NCI-H524 (cell line): ENCODE measurements around the gene C21orf58.
A peak's percentile ranks its signal among the peaks of the same experiment; 100 is the strongest.

Experiments
- DNase-seq, 2 experiments: peaks; one replicate each; lab custom pipeline; 2025; lab: John Stamatoyannopoulos, UW

C21orf58 gene

GRCh38 chr21:46354046-46354445 is 30.4 kb upstream of the C21orf58 start:
- no peak for DNase-seq

DNA sequence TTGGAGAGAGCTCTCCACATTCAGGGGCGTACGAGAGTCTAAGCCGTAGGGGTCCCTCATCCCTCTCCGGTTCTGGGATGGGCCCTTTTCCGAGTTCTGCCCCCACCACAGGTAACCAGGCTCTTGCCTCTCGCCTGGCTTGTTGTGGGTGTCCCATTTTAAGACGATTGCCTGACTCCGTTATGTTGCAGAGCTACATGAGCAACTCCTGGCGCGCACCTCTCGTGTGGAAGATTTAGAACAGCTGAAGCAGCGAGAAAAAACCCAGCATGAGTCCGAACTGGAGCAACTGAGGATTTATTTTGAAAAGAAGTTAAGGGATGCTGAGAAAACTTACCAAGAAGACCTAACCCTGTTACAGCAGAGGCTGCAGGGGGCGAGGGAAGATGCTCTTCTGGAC is 29.2 kb upstream of the C21orf58 start:
- no peak for DNase-seq

DNA sequence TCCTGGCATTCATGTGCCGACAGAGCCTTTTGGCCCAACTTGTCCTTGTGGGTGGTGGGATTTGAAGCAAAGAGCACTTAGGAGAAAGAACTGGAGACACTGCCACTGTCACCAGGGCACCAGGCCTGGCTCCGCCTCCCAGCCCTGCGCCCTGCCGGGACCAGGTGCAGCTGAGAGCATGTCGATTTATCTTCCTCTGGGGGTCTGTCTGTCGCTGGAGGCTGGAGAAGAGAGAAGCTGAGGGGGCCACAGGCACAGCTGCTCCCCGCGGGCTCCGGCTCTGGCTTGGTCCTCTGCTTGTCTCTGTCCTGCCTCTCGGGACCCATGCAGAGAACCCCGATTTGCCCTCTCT is 28.5 kb upstream of the C21orf58 start:
- DNase-seq = no peak

DNA sequence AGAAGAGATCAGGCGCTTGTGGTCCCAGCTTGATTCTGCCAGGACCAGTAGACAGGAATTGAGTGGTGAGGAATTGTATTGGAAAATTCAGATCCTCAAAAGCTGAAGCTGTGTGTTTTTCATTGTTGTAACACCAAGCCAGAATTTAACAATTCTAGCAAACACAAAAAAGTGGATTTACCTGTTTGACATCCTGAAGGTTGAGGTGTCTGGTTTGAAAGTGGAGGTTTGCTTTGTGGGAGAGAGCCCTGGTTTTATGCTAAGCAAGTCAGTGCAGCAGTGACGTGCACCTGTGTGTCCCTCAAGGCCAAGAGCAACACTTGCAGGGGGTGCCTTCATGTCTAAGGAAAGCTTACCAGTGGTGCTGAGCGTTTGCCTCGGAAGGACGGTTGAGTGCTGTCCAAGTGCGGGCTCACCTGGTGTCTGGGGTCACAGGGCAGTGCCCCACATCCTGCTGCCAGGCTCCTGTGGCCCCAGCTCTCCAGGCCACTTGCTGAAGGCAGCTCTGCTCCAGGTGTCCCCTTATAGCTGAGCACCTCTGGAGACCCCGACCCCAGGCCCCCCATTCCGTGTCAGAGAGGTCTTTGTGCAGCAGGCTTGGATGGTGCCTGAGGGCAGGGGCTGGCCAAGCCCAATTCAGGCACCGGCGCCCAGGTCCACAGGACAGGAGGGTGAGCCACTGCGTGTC is 27.9 kb upstream of the C21orf58 start:
- no peak for DNase-seq

DNA sequence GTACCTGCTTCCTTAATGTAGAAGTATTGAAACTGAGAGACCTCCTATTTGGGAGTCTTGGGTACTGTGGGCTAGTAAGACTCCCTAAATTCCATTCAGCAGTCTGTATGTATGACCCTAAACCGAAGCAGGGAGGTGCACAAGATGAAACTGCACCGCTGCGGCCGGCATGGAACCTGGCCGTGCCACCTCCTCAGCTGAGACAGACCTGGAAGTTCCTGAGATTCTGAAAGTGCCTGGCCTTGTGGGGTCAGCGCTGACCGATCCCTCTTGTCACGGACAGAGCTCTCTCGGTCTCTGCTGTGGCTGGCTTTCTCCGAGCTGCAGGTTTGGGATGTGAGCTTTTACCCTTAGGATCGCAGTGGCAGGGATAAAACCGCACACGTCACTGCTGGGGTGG is 27.3 kb upstream of the C21orf58 start:
- no peak for DNase-seq

DNA sequence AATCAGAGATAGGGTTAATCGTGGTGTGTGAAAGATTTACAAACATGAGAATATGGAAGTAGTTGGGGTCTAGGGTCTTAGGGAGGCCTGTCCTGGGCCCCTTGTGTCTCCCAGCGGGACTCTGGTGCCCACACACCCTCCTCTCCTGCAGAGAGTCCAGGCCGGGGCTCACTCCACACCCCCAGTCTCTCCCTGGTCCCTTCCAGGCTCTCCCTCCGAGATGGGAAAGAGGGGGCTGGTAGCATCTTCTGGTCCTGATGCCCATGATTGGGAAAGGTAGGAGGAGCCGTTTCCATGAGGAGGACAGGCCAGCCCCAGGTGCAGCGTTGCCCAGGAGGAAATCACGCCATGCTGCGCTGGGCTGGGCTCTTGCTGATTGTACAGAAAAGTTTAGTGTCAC is 26.9 kb upstream of the C21orf58 start:
- DNase-seq = no peak

DNA sequence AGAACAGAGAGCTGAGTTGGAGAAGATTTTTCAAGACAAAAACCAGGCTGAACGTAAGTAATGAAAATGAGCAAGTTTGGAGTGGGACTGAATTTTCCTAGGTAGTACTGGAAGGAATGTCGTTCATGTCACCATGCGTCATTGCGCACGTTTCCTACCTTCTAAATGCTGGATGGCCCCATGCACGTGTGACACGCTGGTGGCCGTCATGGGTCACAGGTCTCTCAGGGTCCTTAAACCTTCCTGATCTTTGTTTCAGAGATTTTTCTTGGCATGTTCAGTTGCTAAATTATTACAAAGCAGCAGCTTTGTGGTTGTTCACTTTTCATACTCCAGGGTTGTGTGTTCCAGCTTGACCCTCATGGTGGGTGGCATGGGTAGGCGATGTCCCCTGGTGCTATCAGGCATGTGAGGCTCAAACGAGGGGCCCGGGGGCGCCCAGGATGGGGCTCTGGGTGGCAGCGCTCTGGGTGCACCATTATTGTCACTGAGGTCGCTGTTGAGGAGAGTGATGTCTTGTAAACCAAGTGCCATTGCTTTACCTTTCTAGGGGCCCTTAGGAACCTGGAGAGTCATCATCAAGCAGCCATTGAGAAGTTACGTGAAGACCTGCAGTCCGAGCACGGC is 25.6 kb upstream of the C21orf58 start:
- DNase-seq = no peak

DNA sequence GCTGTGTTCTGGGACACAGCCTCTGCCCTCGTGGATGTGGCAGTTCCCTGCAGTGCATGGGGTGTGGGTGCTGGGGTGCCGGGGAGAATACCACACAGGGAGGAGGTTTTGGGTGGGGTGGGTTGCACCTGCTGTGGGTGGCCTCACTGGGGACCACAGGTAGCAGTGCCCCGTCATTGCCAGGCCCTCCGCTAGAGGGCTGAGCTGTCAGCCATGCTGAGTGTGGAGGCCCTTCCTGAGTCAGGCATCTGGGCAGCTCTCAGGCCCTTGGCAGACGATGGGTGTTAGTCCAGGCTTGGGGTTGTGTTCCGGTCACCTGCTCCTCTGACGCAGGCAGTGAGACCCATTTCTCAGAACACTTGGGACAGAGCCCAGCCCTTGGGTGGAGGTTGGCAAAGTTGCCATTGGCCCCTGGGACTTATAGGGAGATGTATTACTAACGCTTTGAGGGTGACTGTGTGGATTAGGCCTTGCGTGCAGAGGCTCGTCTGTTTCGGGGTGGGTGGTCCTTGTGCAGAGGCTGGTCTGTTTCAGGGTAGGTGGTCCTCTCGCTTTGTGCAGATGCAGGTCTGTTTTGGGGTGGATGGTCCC is 24.2 kb upstream of the C21orf58 start:
- no peak for DNase-seq

DNA sequence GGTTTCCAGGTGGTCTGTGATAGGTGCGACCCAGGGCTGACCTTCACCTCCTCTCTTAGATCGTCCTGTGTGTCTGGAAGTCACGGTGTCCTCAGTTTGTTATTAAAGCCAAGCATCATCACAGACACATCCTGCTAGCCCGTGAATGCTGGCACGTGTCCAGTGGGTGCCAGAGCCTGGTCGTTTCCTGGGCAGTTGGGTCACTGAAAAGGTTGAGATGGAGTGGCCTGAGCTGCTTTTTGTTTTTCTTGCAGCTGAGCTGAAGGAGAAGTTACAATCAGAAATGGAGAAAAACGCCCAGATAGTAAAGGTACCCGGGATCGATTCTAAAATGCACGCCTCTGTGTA is 23.5 kb upstream of the C21orf58 start:
- no peak for DNase-seq

GRCh38 chr21:46346296-46347202 is 22.9 kb upstream of the C21orf58 start:
- DNase-seq = no peak

GRCh38 chr21:46345861-46346260 is 22.2 kb upstream of the C21orf58 start:
- no peak for DNase-seq

DNA sequence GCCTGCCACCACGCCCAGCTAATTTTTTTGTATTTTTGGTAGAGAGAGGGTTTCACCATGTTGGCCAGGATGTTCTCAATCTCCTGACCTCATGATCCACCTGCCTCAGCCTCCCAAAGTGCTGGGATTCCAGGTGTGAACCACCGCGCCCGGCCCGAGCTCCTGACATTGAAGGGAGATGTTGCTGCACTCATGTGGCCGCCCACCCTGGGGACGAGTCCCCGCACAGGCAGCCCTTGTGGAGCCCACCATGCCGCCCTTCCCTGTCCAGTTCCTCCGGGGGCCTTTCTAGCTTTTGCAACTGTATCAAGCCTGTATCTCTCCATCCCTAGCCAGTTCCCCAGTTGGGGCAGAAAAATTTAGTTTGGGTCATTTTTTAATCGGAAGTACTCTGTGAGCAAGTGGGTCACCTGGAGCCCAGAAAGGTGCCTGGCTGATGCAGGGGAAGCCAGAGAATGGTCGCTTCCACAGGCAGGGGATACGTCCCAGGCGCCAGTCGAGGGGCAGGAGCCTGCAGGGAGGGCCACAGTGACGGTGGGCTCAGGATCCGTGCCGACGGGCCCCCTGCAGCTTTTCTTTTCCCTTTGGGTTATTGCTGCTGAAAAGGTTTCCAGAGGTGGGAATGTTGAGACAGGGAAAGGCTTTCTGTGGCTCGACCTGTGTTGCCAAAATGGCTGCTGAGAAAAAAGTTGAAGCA is 20.7 kb upstream of the C21orf58 start:
- DNase-seq = no peak

DNA sequence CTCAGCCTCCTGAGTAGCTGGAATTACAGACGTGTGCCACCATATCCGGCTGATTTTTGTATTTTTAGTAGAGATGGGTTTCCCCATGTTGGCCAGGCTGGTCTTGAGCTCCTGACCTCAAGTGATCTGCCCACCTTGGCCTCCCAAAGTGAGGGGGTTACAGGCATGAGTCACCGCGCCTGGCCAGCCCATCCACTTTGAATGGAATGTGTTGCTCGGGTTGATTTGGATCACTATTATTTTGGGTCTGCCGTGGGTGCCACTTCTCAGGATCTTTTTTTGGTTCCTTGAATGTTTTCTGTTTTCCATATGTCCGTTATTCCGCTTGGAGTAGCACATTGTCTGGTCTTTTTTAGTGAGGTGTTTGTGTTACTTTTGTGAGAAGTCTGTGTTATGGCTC is 17.3 kb upstream of the C21orf58 start:
- DNase-seq = no peak

DNA sequence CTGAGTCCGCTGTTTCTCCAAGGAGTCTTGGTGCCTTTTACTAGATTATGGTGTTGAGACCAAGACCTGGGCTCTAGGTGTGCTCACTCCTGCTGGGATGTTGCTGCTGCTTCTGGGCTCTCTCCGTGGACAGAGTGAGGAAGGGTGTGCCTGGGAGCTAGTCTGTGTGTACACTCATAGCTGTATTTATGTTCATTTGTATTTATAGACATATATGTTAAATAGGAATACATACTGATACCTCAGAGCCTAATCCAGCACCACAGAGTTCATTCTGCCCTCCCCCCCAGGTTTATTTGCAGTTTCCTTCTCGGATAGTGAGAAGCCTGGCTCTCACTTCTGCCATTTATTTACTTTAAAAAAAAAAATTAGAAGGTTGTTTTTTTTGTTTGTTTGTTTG is 12.9 kb upstream of the C21orf58 start:
- no peak for DNase-seq

- DNase-seq = no peak
Observed at GRCh38 chr21:46334351-46335140, 10.9 kb upstream of the C21orf58 start.

DNA sequence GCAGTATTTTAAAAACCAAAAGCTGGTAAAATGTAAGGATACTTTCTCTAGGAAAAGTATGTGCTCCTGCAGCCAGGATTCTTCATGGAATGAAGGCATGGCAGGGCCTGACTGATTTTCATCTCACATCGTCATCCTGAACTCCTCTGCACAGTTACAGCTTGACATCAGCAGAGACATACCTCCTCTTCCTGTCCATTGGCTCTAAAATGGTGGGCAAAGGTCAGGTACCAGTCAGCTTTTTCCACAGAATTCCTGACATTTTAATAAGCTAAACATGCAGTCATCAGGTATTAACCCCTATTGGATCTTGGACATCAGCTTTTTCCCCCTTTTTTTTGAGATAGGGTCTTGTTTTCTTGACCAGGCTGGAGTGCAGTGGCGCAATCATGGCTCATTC is 6.1 kb upstream of the C21orf58 start:
- no peak for DNase-seq

- no peak for DNase-seq
Observed at GRCh38 chr21:46328151-46328550, 4.5 kb upstream of the C21orf58 start.

- no peak for DNase-seq
Observed at GRCh38 chr21:46327711-46328110, 4.0 kb upstream of the C21orf58 start.

DNA sequence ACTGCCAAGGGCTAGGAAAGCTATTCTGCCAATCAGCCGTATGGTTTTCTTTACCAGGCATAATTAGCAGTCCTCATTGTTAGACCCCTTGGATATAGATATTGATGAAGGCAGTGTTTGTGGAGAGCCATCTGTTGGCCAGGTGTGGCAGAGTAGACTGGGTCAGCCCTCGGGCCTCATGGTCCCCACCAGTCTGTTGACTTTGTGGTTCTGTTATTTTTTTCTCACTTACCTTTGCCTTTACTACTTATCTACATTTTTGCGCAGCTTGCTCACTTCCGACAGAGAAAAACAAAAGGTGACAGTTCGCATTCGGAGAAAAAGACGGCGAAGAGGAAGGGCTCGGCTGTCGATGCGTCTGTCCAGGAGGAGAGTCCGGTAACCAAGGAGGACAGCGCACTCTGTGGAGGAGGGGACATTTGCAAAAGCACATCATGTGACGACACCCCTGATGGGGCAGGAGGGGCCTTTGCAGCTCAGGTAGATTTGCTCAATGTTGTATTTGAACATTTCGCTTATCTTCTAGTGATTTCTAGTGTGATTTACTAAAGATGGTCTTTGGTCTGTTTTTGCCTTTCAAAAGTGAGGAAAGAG is 2.5 kb upstream of the C21orf58 start:
- DNase-seq = peak in 1 of 2 experiments; percentile 27

GRCh38 chr21:46325073-46325912 is 1.6 kb upstream of the C21orf58 start:
- DNase-seq = peak; percentile 42 to 69
